ENCODE measurements around the gene KDELR3. TPM values are rescaled to one million over a fixed set of nuclear protein-coding genes. Genes with fewer than 3 reads are reported as not detected.

Gene KDELR3
- total RNA-seq, 1 donor from 2014 or later, result 45.3 TPM

- DNase-seq, result no peak
Observed at GRCh38 chr22:38440747-38441350, 27.0 kb upstream of the KDELR3 start.

- no peak for DNase-seq
Observed at GRCh38 chr22:38441620-38442287, 26.1 kb upstream of the KDELR3 start.

GRCh38 chr22:38442967-38443627 is 24.8 kb upstream of the KDELR3 start:
- DNase-seq, result no peak

GRCh38 chr22:38443628-38444521 is 24.0 kb upstream of the KDELR3 start:
- no peak for DNase-seq

GRCh38 chr22:38444783-38445182 is 23.1 kb upstream of the KDELR3 start:
- DNase-seq, result no peak

GRCh38 chr22:38446018-38446601 is 21.8 kb upstream of the KDELR3 start:
- DNase-seq, result no peak

GRCh38 chr22:38448945-38449745 is 18.8 kb upstream of the KDELR3 start:
- DNase-seq, result no peak

GRCh38 chr22:38449776-38450175 is 18.1 kb upstream of the KDELR3 start:
- DNase-seq, result no peak

- DNase-seq, result no peak
Observed at GRCh38 chr22:38450234-38450797, 17.6 kb upstream of the KDELR3 start.

- DNase-seq, result no peak
Observed at GRCh38 chr22:38451404-38451803, 16.5 kb upstream of the KDELR3 start.

- no peak for DNase-seq
Observed at GRCh38 chr22:38451864-38452263, 16.0 kb upstream of the KDELR3 start.

GRCh38 chr22:38452373-38453065 is 15.4 kb upstream of the KDELR3 start:
- DNase-seq, result no peak

- DNase-seq, result no peak
Observed at GRCh38 chr22:38453066-38453672, 14.7 kb upstream of the KDELR3 start.

GRCh38 chr22:38453996-38454352 is 13.9 kb upstream of the KDELR3 start:
- DNase-seq, result no peak

- no peak for DNase-seq
Observed at GRCh38 chr22:38454353-38455075, 13.4 kb upstream of the KDELR3 start.

- DNase-seq, result no peak
Observed at GRCh38 chr22:38455076-38455529, 12.8 kb upstream of the KDELR3 start, which contains the start of gene KCNJ4. TSS of gene KCNJ4 (minus strand) at chr22:38455199. CDS start at chr22:38428132, 27,067 bp downstream.

- peak; percentile 57 for DNase-seq
Observed at GRCh38 chr22:38455530-38456271, 12.2 kb upstream of the KDELR3 start.

- no peak for DNase-seq
Observed at GRCh38 chr22:38456272-38456835, 11.5 kb upstream of the KDELR3 start.

Measured in dermis blood vessel endothelial cell (primary cell).